IPS-15b (cell line): ENCODE measurements around the gene CPD.
"Not testable (repeated sequence)": the region's sequence is repeated elsewhere in the genome, so short reads cannot be mapped to it uniquely, and the experiment has no call there.

Source experiments
- H3K27me3 ChIP-seq: one replicate; pipeline ENCODE4 v1.6.1; 2013; ENCODE audit warnings: low read length; ENCODE audit not compliant: control insufficient read depth, insufficient read depth
- H3K36me3 ChIP-seq: one replicate; pipeline ENCODE4 v1.6.1; 2013; ENCODE audit warnings: low read length; ENCODE audit not compliant: control insufficient read depth, insufficient read depth
- H3K4me1 ChIP-seq: one replicate; pipeline ENCODE4 v1.6.1; 2013; ENCODE audit warnings: mild to moderate bottlenecking, low read length; ENCODE audit not compliant: control insufficient read depth, insufficient read depth
- H3K4me3 ChIP-seq: one replicate; pipeline ENCODE4 v1.5.1; 2013; ENCODE audit warnings: low read depth, low read length
- H3K9ac ChIP-seq: one replicate; pipeline ENCODE4 v1.6.1; 2013; ENCODE audit warnings: low read depth, mild to moderate bottlenecking, low read length
- H3K9me3 ChIP-seq: one replicate; pipeline ENCODE4 v1.6.1; 2013; ENCODE audit warnings: mild to moderate bottlenecking, low read length; ENCODE audit not compliant: control insufficient read depth, insufficient read depth

Gene CPD

DNA sequence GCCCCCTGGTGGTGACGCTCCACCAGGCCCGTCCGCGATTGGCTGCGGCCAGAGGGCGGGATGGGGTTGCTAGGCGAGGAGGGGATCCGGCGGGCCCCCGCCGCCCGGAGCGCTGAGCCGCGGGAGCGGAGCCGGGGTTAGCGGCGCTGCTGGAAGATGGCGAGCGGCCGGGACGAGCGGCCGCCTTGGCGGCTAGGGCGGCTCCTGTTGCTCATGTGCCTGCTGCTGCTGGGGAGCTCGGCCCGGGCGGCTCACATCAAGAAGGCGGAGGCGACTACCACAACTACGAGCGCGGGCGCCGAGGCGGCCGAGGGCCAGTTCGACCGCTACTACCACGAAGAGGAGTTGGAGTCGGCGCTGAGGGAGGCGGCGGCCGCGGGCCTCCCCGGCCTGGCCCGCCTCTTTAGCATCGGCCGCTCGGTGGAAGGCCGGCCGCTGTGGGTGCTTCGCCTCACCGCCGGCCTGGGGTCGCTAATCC, at the start of gene CPD:
Gene CPD, plus strand, starts transcription at position 103 of the 478 bp plus-strand sequence. Its CDS starts 54 bp downstream, at position 157.
- H3K4me1 ChIP-seq, result peaks cover 7% of the 10 kb centered on the region

DNA sequence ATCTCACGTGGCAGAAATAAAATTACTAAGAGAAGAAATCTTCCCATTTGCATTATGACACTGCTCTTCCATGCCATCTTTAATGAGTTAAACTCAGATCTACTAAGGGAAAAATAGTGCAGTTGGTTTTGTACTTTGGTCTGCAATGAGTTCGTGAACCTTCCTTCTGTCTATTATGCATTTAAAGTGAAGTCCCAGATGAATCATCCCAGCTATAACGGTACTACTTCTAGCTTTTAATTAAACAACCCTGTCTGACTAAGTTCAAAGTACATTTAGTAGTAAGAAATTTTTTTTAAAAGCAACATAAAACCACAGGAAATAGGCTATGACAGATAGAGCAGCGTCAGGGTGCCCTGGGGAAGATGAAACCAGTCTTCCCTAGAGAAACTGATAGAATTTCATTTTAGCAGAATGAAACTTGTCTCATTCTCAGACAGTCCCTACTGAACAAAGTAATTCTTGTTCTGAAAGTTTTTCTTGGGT, 46.6 kb upstream of the CPD start:
- no peak overlapping the region for H3K9ac ChIP-seq
- no peaks in the 10 kb centered on the region for H3K36me3 ChIP-seq
- H3K4me1 ChIP-seq, result no peaks in the 10 kb centered on the region
- no peak overlapping the region for H3K4me3 ChIP-seq
- H3K9me3 ChIP-seq, result no peaks in the 10 kb centered on the region
- H3K27me3 ChIP-seq, result no peaks in the 10 kb centered on the region

More for the DNA sequence above, at the start of gene CPD:
- Histone ChIP-seq H3K9ac (peak within 1 kb of the TSS; percentile 30), H3K27me3 (peaks cover 44% of the 10 kb centered on the region), H3K36me3 (no peaks in the 10 kb centered on the region), H3K9me3 (no peaks in the 10 kb centered on the region), H3K4me3 (peak within 1 kb of the TSS; percentile 57)

DNA sequence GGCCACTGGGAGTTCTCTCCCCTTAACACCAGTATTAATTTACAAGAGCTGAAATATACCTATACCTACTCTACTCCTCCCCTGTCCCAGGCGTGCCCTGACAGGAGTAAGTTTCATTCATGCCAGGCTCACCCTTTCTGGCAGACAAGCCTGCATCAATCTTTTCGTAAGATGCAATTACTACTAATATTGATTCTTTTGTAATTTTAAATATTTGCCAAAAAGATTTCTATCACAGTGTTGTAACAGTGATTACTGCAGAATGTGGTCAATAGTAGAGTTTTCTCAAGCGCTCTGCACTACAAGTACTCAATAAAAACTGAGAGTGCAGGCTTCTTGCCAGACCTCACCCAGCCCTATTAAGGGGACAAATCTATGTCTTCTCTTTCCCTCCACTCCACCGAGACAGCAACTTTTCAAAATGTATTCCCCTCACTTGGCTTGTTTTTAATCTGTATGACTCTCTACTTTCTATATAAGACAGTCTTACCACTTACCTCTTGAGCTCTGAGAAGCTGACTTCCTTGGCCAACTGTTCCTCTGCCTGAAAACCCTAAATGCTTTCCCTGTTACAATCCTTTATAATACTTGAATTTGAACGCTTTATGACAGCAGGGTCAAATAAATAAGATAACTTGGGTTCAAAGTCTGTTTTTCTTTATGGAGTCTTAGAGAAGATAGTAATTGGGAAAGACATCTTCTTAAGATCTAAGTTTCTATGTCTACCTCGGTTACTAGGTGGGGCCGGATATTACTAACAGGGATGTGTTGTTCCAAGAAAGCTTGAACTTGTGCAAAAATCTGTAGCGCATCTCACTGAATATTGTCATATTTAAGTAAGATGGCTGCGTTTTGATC, 45.0 kb upstream of the CPD start, which contains the start of gene TMIGD1:
Gene TMIGD1, minus strand, starts transcription at position 555 of the 858 bp plus-strand sequence. CDS start 1,924 bp downstream, outside the sequence.
- H3K36me3 ChIP-seq, result no peaks in the 10 kb centered on the region
- H3K4me3 ChIP-seq, result no peak within 1 kb of the TSS
- no peaks in the 10 kb centered on the region for H3K4me1 ChIP-seq
- H3K27me3 ChIP-seq, result no peaks in the 10 kb centered on the region
- no peak within 1 kb of the TSS for H3K9ac ChIP-seq
- H3K9me3 ChIP-seq, result no peaks in the 10 kb centered on the region

DNA sequence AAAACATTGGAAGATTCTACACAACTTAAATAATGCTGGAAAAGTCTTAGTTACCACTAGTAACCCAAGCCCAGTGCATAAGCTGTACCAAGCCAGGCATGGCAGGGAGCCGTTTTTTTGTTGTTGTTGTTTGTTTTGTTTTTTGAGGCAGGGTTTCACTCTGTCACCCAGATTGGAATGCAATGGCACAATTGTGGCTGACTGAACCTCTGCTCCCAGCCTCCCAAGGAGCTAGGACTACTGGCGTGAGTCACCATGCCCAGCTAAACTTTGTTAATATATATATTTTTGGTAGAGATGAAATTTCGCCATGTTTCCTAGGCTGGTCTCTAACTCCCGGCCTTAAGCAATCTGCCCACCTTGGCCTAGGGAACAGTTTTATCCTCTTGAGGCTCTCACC, 44.3 kb upstream of the CPD start:
- no peaks in the 10 kb centered on the region for H3K4me1 ChIP-seq
- H3K36me3 ChIP-seq, result no peaks in the 10 kb centered on the region
- H3K9ac ChIP-seq, result no peak overlapping the region
- no peak overlapping the region for H3K4me3 ChIP-seq
- no peaks in the 10 kb centered on the region for H3K27me3 ChIP-seq
- no peaks in the 10 kb centered on the region for H3K9me3 ChIP-seq

DNA sequence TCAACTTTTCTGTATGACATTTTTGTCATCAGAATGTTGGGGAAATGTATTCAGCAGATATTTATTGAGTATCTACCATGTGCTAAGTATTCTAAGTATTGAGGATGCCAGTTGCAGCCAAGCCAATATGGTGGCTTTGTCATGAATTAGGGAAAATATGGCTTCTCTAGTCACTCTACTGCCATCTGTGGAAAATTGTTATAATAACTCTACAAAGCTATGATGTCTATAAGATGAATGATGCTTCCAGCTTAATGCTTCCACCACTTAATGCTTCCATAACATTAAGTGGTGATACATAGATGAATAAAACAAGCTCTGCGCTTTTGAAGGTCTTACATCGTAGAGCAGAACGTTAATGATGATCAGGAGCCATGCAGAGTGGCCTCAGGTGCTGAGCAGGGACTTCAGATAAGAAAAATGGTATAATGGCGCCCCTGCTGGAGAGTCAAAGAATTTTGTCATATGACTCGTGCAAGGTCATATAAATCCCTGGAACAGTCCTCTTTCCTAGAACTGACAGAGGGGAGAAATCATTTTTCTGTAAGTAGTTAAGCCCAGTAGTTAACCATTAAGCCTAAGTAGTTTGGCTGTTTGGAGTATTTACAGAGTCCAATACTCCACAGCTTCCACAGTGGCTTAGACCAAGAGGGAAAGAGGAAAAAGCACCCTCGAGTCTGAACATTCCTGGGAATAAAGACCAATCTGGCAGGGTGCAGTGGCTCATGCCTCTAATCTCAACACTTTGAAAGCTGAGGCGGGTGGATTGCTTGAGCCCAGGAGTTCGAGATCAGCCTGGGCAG, 42.2 kb upstream of the CPD start:
- no peaks in the 10 kb centered on the region for H3K36me3 ChIP-seq
- H3K27me3 ChIP-seq, result no peaks in the 10 kb centered on the region
- H3K4me1 ChIP-seq, result peaks cover 4% of the 10 kb centered on the region
- no peaks in the 10 kb centered on the region for H3K9me3 ChIP-seq
- H3K9ac ChIP-seq, result no peak overlapping the region
- H3K4me3 ChIP-seq, result no peak overlapping the region

DNA sequence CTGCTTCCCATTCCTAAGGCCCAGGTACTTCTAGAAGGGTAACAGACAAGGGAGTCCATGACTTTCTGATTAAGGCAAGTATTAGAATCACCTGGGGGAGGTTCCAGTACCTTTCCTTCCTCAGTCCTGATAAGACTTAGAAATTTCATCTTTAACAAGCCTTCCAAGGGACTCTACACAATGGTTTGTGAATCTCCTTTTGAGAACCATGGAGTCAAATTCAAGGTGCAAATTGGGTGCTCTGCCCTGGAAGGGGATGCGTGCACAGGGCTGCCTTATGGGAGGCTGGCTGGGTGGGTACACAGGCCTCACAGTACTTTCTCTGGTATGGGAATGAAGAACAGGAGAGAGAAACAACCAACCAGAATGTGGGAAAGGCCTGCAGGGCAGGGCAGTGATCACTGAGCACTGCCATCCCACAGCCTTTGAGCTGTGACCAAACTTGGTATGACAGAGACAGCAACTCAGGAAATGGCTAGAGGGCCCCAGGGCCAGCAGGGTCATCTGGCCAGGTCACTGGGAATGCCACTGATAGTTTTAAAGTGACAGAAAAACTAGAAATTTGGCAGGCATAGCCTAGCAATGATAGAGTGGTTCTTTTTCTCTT, 41.2 kb upstream of the CPD start:
- Histone ChIP-seq H3K36me3 (no peaks in the 10 kb centered on the region), H3K4me3 (no peak overlapping the region), H3K9me3 (no peaks in the 10 kb centered on the region), H3K27me3 (no peaks in the 10 kb centered on the region), H3K4me1 (peaks cover 4% of the 10 kb centered on the region), H3K9ac (no peak overlapping the region)

DNA sequence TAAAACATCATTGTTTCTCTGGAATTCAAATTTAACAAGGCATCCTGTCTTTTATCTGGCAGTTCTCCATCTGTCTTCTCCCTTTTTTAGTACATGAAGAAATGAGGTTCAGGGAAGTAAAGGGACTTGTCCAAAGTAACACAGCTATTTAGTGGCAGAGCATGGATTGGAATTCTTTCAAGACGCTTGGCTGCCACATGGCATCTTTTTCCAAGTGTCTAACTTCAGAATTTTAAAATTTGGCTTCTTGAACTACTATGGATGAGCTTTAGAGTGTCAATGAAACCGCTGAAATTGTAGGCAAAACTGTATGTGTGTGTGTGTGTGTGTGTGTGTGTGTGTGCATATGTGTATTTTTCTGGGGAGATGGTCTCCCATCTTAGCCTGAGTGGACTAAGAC, 39.6 kb upstream of the CPD start:
- no peaks in the 10 kb centered on the region for H3K27me3 ChIP-seq
- no peak overlapping the region for H3K9ac ChIP-seq
- peaks cover 4% of the 10 kb centered on the region for H3K4me1 ChIP-seq
- H3K36me3 ChIP-seq, result no peaks in the 10 kb centered on the region
- H3K9me3 ChIP-seq, result no peaks in the 10 kb centered on the region
- H3K4me3 ChIP-seq, result no peak overlapping the region

DNA sequence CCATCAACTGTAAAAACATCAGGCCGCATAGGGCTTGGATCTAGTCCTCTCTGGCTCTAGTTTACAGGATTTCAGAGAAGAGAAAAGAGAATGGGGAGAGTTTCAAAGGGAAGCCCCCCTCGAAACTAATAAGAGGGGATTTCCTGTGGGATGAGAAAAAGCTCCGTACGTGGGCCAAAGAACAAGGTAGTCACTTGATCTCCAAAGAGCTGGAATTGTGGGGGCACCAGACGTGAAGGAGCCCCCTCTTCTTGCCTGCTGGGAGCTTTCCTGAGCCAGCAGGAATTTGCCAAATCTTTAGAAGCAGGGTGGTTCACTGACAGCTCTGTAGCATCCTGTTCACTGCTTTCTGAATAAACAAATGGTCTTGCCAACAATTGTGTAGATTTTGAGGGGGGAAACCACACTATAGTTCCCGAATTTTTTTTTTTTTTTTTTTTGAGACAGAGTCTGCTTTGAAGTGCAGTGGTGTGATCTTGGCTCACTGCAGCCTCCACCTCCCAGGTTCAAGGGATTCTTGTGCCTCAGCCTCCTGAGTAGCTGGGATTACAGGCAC, 37.8 kb upstream of the CPD start:
- H3K36me3 ChIP-seq, result no peaks in the 10 kb centered on the region
- H3K9me3 ChIP-seq, result no peaks in the 10 kb centered on the region
- peaks cover 4% of the 10 kb centered on the region for H3K4me1 ChIP-seq
- no peak overlapping the region for H3K9ac ChIP-seq
- H3K4me3 ChIP-seq, result no peak overlapping the region
- no peaks in the 10 kb centered on the region for H3K27me3 ChIP-seq

DNA sequence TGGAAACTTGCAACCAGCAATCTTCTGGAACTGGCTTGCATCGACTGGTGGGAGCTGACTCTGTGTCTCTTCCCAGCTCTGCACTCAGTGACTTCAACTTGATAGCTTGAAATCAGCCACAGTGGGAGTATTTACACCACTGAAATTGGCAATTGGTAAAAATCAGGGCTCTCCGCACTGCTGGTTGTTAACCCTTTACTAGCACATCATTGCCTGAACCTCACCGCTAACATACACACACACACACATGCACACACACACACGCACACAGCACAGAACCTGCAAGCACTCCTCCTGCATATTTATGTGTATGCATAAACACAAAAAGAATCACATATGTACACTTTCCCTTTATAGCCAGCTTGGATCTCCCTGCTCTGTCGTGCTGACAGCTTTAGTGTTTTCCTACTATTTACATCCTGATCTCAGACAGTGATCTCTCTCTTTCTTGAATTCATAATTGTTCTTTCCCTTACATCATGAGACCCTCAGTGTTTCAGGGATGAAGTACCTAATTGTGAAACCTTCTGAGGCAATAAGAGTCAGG, 37.0 kb upstream of the CPD start:
- Histone ChIP-seq H3K27me3 (no peaks in the 10 kb centered on the region), H3K4me3 (no peak overlapping the region), H3K9me3 (no peaks in the 10 kb centered on the region), H3K36me3 (no peaks in the 10 kb centered on the region), H3K4me1 (peaks cover 4% of the 10 kb centered on the region), H3K9ac (no peak overlapping the region)

DNA sequence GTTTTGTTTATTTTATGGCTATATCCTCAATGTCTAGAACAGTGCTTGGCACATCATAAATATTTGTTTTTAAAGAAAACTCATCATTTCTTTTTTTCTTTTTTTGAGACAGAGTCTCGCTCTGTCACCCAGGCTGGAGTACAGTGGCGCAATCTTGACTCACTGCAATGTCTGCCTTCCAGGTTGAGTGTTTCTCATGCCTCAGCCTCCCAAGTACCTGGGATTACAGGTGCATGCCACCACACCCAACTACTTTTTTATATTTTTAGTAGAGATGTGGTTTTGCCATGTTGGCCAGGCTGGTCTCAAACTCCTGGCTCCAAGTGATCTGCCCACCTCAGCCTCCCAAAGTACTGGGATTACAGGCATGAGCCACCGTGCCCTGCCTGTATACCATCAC, 35.5 kb upstream of the CPD start:
- not testable (repeated sequence) for H3K4me1 ChIP-seq, H3K36me3 ChIP-seq, H3K9ac ChIP-seq

DNA sequence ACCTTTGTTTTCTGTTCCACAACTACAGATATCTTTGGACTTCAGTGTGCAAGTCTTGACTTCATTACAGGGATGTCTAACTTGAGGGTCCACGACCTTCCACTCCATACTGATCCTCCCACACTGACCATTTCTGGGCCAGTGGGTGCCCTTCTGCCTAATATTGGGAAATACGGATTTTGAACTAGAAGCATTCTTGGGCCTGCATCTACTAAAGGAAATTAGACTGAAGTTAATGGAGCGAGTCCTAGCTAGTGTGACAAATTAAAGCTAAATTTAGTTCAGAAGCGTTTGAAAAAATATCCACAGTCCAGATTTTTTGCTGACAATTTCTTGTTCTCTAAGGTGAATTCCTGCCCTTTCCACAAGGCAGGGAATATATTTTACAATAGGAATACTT, 34.9 kb upstream of the CPD start:
- peaks cover 4% of the 10 kb centered on the region for H3K4me1 ChIP-seq
- no peaks in the 10 kb centered on the region for H3K27me3 ChIP-seq
- no peak overlapping the region for H3K4me3 ChIP-seq
- no peaks in the 10 kb centered on the region for H3K9me3 ChIP-seq
- H3K36me3 ChIP-seq, result no peaks in the 10 kb centered on the region
- no peak overlapping the region for H3K9ac ChIP-seq

More for the DNA sequence above, 35.5 kb upstream of the CPD start:
- H3K4me3 ChIP-seq, H3K9me3 ChIP-seq, H3K27me3 ChIP-seq: not testable (repeated sequence)
